Endothelial cell of umbilical vein (primary cell): Measurements from ENCODE around the gene UBA5.

ENCODE experiments used
- CTCF ChIP-seq, 2 donors: IDR thresholded peaks; 1 replicate in 1 of 2; 2 replicates in 1 of 2; pipeline ENCODE4 v1.5.1; 2011; ENCODE audit warnings: low read length in 2 of 2, mild to moderate bottlenecking in 2 of 2, moderate library complexity in 2 of 2, control low read depth in 1 of 2, inconsistent platforms in 1 of 2, low read depth in 1 of 2; ENCODE audit not compliant: insufficient read depth in 1 of 2; ENCODE audit errors: extremely low read depth in 1 of 2
- EZH2 ChIP-seq: IDR thresholded peaks from 2 replicates; pipeline ENCODE4 v1.6.1; 2012; ENCODE audit warnings: borderline replicate concordance, low read depth, mild to moderate bottlenecking, moderate library complexity, low read length, inconsistent platforms; ENCODE audit not compliant: severe bottlenecking
- FOS ChIP-seq: IDR thresholded peaks from 2 replicates; pipeline ENCODE4 v1.6.1; 2011; ENCODE audit warnings: mild to moderate bottlenecking, low read length, moderate library complexity, borderline replicate concordance; ENCODE audit not compliant: insufficient read depth
- MYC ChIP-seq: IDR thresholded peaks from one replicate; pipeline ENCODE4 v1.6.1; 2011; ENCODE audit warnings: mild to moderate bottlenecking, low read depth, low read length
- POLR2A ChIP-seq: IDR thresholded peaks from 2 replicates; pipeline ENCODE4 v1.6.1; 2012; ENCODE audit warnings: low read depth, mild to moderate bottlenecking, control low read depth, low read length
- POLR2AphosphoS5 ChIP-seq: IDR thresholded peaks from 2 replicates; pipeline ENCODE4 v1.6.1; 2012; ENCODE audit warnings: low read depth, mild to moderate bottlenecking, control low read depth, low read length, moderate library complexity; ENCODE audit not compliant: insufficient read depth

DNA sequence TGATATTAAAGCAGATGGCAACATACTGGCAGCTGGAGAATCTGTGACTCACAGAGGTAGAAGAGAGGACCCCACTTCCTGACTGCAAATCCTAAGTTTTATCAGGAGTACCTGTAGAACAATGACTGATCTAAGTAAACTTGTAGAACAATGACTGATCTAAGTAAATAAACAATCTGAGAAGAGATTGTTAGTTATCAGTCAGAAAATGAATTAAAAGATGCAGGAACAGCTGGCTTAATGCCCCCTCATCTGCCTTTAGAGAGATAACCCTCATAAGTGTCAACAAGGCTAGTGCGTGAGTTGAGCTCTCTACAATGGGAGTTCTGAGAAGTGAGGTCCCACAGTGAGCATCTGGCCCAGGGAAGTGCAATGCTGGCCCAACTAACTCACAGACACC lies 15.1 kb upstream of the UBA5 start:
- TF ChIP-seq FOS = peak; percentile 42
- TF ChIP-seq CTCF (IDR thresholded peaks at IDR 0.05; ENCODE audit: extremely low read depth in 1 of 2, insufficient read depth in 1 of 2, low read depth in 1 of 2, low read length in 2 of 2) = no peak
- peak; percentile 46 for TF ChIP-seq POLR2AphosphoS5
- no peak for TF ChIP-seq POLR2A
- TF ChIP-seq MYC = no peak
- TF ChIP-seq EZH2 = no peak
